Lung (tissue), 12 donors: ENCODE data around the gene ESYT1. TPM values are rescaled to one million over a fixed set of nuclear protein-coding genes. Genes with fewer than 3 reads are reported as not detected.
A peak's percentile ranks its signal among the peaks of the same experiment; 100 is the strongest.

Source experiments
- ATAC-seq: fragments of 200-7000 bp; cut with Tn5 transposase; one replicate; pipeline ENCODE4 v1.9.1; 2020; ENCODE audit warnings: moderate number of reproducible peaks; ENCODE audit not compliant: insufficient read depth, low FRiP score
- DNase-seq, 3 donors: peaks; one replicate each; pipeline ENCODE4 v3.0.0-alpha.2; 2013 to 2017
- H3K27ac ChIP-seq, 2 donors: one replicate each; pipeline ENCODE4 v1.5.1; 2013; ENCODE audit warnings: mild to moderate bottlenecking in 2 of 2, moderate library complexity in 2 of 2, control low read depth in 1 of 2, inconsistent platforms in 1 of 2, low read depth in 1 of 2, low read length in 1 of 2
- H3K27me3 ChIP-seq, 3 donors: one replicate each; pipeline ENCODE4 v1.5.1; 2013; ENCODE audit warnings: low read length in 2 of 3; ENCODE audit not compliant: control insufficient read depth in 3 of 3, insufficient read depth in 3 of 3
- H3K36me3 ChIP-seq, 4 donors: one replicate each; pipeline ENCODE4 v1.5.1; 2013; ENCODE audit warnings: low read length in 4 of 4, mild to moderate bottlenecking in 1 of 4, moderate library complexity in 1 of 4; ENCODE audit not compliant: control insufficient read depth in 4 of 4, insufficient read depth in 4 of 4
- H3K4me1 ChIP-seq, 5 donors: one replicate each; pipeline ENCODE4 v1.5.1; 2013; ENCODE audit warnings: low read length in 5 of 5, mild to moderate bottlenecking in 2 of 5, moderate library complexity in 1 of 5; ENCODE audit not compliant: control insufficient read depth in 5 of 5, insufficient read depth in 5 of 5
- H3K4me3 ChIP-seq: one replicate; pipeline ENCODE4 v1.5.1; 2013; ENCODE audit warnings: mild to moderate bottlenecking, control low read depth, moderate library complexity
- H3K9ac ChIP-seq, 2 donors: one replicate each; pipeline ENCODE4 v1.5.1; 2013; ENCODE audit warnings: low read length in 2 of 2, control low read depth in 1 of 2; ENCODE audit not compliant: insufficient read depth in 1 of 2
- H3K9me3 ChIP-seq, 4 donors: one replicate each; pipeline ENCODE4 v1.5.1; 2013; ENCODE audit warnings: low read length in 3 of 4, mild to moderate bottlenecking in 1 of 4, moderate library complexity in 1 of 4; ENCODE audit not compliant: control insufficient read depth in 4 of 4, insufficient read depth in 3 of 4
- CTCF ChIP-seq: IDR thresholded peaks from 2 replicates; pipeline ENCODE4 v1.5.1; 2012; ENCODE audit warnings: mild to moderate bottlenecking; ENCODE audit errors: control extremely low read depth, extremely low read depth
- WGBS, 2 donors: extraction: QIAGEN DNeasy Blood & Tissue Kit; methylation state at CpG; one replicate each; pipeline ENCODE4 v1.1.7; 2013; 5-methylcytosine and 5-hydroxymethylcytosine counted together
- polyA plus RNA-seq, 2 donors: library from polyadenylated mRNA; stranded (reverse); fragments of 200-250 nt; gene quantifications; one replicate each; pipeline ENCODE4 v1.2.1, GENCODE V29; 2013
- total RNA-seq, 2 donors: library from RNA; depleted of rRNA in 1 of 2; stranded (reverse); fragments of >200 nt in 1 of 2; gene quantifications; one replicate each; pipeline ENCODE4 v1.2.1, GENCODE V29; 2014 to 2021
- donor health status: control.
- donor health status: control.
- donor health status: Bipolar disorder and iron deficiency.
- donor health status: healthy.
- donor health status: DM: yes; HTN: yes; CAD: no.

Gene ESYT1
- total and polyA plus RNA-seq, 4 donors = 23.5 to 131 (median 64.2) TPM

DNA sequence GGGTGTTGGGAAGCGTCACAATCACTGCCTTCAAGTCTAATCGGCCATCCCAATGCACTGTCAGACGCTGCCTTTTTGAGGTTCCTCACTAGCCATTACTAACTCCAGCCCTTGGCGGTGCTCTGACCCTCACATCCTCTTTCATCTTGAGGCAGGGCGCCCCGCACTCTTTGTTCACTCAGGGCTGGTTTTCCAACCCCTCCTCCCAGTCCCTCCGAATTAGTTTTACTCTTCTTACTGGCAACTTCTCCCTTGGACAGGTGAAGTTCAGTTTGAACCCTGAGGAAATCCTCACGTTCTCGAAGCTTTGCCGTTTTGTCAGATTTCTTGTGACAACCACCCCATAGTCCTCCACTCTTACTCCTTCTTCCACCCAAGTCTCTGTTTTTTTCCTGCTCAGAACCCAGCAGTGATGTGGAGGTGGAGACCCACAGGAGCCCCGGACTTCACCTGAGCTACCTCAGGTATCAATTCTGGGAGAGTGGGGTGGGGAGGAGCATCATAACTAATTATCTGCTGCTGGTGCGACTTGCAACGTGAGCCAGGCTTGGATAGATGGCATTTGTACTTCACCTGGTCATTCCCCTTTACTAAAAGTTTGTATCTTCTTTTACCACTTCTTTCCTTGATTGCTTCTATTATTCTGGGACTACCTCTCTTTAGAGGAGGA, 9.2 kb upstream of the ESYT1 start:
- peaks cover 0 to 20% (median 8%) of the 10 kb centered on the region in 5 donors for H3K4me1 ChIP-seq
- peaks cover 5 to 16% (median 9%) of the 10 kb centered on the region in 4 donors for H3K36me3 ChIP-seq
- DNase-seq (no peak), ATAC-seq (no peak)
- H3K27me3 ChIP-seq = no peaks in the 10 kb centered on the region
- WGBS, 2 donors = 7 to 13% methylated on average over 13 of the region's 13 CpGs
- no peak for TF ChIP-seq CTCF
- H3K4me3 ChIP-seq = peak overlapping the region; percentile 77
- H3K9ac ChIP-seq = peak overlapping the region; percentile 71 to 84
- H3K9me3 ChIP-seq = no peaks in the 10 kb centered on the region
- H3K27ac ChIP-seq = peak overlapping the region; percentile 76 to 94

- Histone ChIP-seq H3K9ac (peak overlapping the region in 1 of 2 donors; percentile 84), H3K4me3 (no peak overlapping the region), H3K4me1 (peaks cover 0 to 20% (median 8%) of the 10 kb centered on the region in 5 donors), H3K27ac (peak overlapping the region; percentile 57 to 94), H3K27me3 (no peaks in the 10 kb centered on the region), H3K36me3 (peaks cover 5 to 16% (median 8%) of the 10 kb centered on the region in 4 donors), H3K9me3 (no peaks in the 10 kb centered on the region)
- TF ChIP-seq CTCF = peak; percentile 81
- 0 to 2% methylated on average over 2 of the region's 2 CpGs for WGBS, 2 donors
- DNase-seq (peak; percentile 87 to 93 (median 92)), ATAC-seq (peak; percentile 50)
Observed at GRCh38 chr12:56119361-56119796, 8.7 kb upstream of the ESYT1 start.

DNA sequence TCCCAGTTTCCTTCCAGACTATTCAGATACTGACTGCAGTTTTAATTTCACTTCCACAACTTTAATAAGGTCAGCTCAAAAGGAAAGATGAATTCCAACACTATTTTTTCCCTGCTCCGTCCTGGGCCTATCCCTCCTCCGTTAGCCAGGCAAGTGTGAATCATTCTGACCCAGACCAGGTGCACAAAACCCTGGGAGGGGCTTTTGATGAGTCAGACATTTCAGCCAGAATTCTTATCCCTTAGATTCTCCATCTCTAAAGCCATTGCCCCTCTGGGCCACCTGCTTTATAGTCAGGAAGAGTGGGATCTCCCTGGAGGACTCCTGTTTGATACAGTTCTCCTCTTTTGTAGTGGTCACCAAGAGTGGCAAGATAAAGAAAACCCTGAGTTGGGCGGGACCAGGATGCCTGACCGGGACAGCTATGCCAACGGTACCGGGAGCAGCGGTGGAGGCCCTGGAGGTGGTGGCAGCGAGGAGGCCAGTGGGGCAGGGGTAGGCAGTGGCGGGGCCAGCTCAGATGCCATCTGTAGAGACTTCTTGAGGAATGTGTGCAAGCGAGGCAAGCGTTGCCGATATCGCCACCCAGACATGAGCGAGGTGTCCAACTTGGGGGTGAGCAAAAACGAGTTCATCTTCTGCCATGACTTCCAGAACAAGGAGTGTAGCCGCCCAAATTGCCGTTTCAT, 7.8 kb upstream of the ESYT1 start:
- TF ChIP-seq CTCF = no peak
- H3K4me3 ChIP-seq = no peak overlapping the region
- no peak overlapping the region for H3K9ac ChIP-seq
- peaks cover 0 to 20% (median 8%) of the 10 kb centered on the region in 5 donors for H3K4me1 ChIP-seq
- DNase-seq (no peak), ATAC-seq (no peak)
- H3K9me3 ChIP-seq = no peaks in the 10 kb centered on the region
- peak overlapping the region in 1 of 2 donors; percentile 57 for H3K27ac ChIP-seq
- H3K27me3 ChIP-seq = no peaks in the 10 kb centered on the region
- peaks cover 5 to 16% (median 8%) of the 10 kb centered on the region in 4 donors for H3K36me3 ChIP-seq
- 91 to 96% methylated on average over 17 of the region's 17 CpGs for WGBS, 2 donors
